Measurements from ENCODE around the gene GADD45GIP1. TPM values are rescaled to one million over a fixed set of nuclear protein-coding genes. Genes with fewer than 3 reads are reported as not detected.

The GADD45GIP1 gene
- total RNA-seq, 2 donors from 2014 or later = 16.1 to 41.9 TPM

DNA sequence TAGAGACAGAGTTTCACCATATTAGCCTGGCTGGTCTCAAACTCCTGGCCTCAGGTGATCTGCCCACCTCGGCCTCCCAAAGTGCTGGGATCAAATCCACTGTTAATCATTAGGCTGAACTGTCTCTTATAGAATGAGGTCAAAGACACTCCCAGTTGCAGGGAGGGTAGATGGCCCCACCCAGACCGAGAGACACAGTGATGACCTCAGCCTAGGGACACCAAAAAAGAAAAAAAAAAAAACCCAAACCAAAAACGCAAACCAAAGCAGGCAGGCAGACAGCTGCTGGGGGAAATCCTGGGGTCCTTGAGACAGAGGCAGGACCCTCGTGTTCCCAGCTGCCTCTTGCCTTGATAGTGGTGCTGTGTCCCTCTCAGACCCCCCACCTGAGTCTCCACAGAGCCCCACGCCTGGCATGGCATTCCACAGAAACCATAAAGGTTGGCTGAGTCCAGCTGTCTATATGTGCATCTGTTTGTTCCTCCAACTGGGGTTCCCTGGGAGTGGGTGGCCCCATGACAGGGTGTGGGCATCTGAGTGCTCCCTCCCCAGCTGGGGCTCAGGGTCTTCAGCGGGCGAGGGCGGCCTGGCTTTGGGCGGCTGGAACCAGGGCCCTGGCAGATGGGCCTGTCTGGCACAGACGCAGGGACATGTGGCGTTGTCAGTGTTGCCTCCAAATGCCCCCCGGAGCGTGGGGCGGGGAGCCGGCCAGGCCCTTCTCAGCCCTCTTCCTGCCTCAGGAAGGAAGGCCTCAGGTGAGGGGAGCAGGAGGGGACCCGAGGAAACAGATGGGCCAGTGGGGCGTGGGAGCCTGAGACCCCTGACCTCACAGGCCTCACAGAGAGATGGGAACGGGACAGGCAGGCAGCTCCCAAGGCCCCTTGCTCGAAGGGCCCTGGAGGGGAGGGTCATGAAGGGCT, 17.5 kb upstream of the GADD45GIP1 start:
- Histone ChIP-seq H3K27ac (no peak overlapping the region), H3K4me1 (no peaks in the 10 kb centered on the region), H3K27me3 (no peaks in the 10 kb centered on the region), H3K36me3 (no peaks in the 10 kb centered on the region), H3K4me3 (no peak overlapping the region), H3K9ac (ENCODE audit: low read depth in 2 of 2, low read length in 2 of 2) (no peak overlapping the region), H3K9me3 (no peaks in the 10 kb centered on the region)
- intact Hi-C loops (cut with DNase I) = loop anchor here (5.0 kb wide), 1 partner anchor 288 kb away; no protein-coding TSS in a partner anchor
- DNase-seq = no peak
- TF ChIP-seq, protein P1, sequence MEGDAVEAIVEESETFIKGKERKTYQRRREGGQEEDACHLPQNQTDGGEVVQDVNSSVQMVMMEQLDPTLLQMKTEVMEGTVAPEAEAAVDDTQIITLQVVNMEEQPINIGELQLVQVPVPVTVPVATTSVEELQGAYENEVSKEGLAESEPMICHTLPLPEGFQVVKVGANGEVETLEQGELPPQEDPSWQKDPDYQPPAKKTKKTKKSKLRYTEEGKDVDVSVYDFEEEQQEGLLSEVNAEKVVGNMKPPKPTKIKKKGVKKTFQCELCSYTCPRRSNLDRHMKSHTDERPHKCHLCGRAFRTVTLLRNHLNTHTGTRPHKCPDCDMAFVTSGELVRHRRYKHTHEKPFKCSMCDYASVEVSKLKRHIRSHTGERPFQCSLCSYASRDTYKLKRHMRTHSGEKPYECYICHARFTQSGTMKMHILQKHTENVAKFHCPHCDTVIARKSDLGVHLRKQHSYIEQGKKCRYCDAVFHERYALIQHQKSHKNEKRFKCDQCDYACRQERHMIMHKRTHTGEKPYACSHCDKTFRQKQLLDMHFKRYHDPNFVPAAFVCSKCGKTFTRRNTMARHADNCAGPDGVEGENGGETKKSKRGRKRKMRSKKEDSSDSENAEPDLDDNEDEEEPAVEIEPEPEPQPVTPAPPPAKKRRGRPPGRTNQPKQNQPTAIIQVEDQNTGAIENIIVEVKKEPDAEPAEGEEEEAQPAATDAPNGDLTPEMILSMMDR (IDR thresholded peaks at IDR 0.05) = no peak

GRCh38 chr19:12973236-12973635, 16.2 kb upstream of the GADD45GIP1 start:
- Histone ChIP-seq H3K27ac (no peak overlapping the region), H3K9ac (ENCODE audit: low read depth in 2 of 2, low read length in 2 of 2) (no peak overlapping the region), H3K36me3 (no peaks in the 10 kb centered on the region), H3K4me3 (no peak overlapping the region), H3K9me3 (no peaks in the 10 kb centered on the region), H3K4me1 (no peaks in the 10 kb centered on the region), H3K27me3 (no peaks in the 10 kb centered on the region)
- intact Hi-C loops (cut with DNase I) = no loop called here
- TF ChIP-seq, protein P1 (IDR thresholded peaks at IDR 0.05) = no peak
- no peak for DNase-seq

DNA sequence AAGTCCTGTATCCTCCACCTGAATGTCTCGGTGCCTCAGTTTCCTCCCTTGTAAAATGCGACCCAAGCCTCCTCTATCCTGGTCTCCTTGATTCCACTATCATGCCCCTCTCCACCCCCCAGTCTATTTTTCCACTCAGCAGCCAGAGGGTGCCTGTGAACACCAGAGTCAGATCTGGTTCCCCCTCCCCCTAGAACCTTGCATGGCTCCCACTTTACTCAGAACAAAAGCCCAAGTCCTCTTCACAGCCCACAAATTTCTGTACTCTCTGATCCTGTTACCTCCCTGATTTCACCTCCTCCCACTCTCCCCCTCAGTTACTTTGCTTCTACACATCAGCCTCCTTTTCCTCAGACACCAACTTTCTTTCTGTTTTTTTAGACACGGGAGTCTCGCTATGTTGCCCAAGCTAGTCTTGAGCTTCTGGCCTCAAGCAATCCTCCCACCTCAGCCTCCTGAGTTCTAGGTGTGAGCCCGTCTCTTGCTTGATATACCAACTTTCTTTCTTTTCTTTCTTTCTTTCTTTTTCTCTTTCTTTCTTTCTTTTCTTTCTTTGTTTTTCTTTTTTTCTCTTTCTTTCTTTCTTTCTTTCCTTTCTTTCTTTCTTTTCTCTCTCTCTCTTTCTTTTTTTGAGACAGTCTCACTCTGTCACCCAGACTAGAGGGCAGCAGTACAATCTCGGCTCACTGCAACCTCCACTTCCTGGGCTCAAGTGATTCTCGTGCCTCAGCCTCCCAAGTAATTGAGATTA, 13.2 kb upstream of the GADD45GIP1 start:
- Histone ChIP-seq H3K4me1 (peaks cover 3% of the 10 kb centered on the region), H3K4me3 (no peak overlapping the region), H3K9me3 (no peaks in the 10 kb centered on the region), H3K9ac (ENCODE audit: low read depth in 2 of 2, low read length in 2 of 2) (no peak overlapping the region), H3K27me3 (no peaks in the 10 kb centered on the region), H3K27ac (no peak overlapping the region), H3K36me3 (no peaks in the 10 kb centered on the region)
- no peak for DNase-seq
- TF ChIP-seq, protein P1 (IDR thresholded peaks at IDR 0.05) = no peak
- intact Hi-C loops (cut with DNase I) = no loop called here

GRCh38 chr19:12969292-12969988, 12.4 kb upstream of the GADD45GIP1 start, which contains the start of gene DAND5:
Gene DAND5 (plus strand): TSS chr19:12969576. CDS start chr19:12969661, 85 bp downstream.
- intact Hi-C loops (cut with DNase I) = no loop called here
- H3K9ac ChIP-seq (ENCODE audit: low read depth in 2 of 2, low read length in 2 of 2) = no peak within 1 kb of the TSS
- DNase-seq = no peak
- H3K4me3 ChIP-seq = no peak within 1 kb of the TSS
- H3K27ac ChIP-seq = no peak within 1 kb of the TSS
- TF ChIP-seq, protein P1 (IDR thresholded peaks at IDR 0.05) = no peak
- H3K27me3 ChIP-seq = no peaks in the 10 kb centered on the region
- H3K36me3 ChIP-seq = no peaks in the 10 kb centered on the region
- no peaks in the 10 kb centered on the region for H3K9me3 ChIP-seq
- H3K4me1 ChIP-seq = peaks cover 3% of the 10 kb centered on the region

DNA sequence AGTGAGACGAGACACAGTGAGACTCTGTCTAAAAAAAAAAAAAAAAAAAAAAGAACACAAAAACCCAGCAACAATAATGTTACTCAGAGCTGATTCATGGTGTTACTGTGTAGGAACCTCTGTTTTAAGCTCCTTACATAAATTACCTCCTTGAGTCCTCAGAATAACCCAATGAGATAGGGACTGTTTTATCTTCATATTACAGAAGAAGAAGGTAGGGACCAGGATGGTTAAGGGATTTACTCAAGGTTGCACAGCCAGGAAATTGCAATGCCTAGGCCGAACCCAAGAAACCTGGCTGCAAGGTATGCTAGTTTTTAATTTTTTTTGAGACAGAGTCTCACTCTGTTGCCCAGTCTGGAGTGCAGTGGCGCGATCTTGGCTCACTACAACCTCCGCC, 10.9 kb upstream of the GADD45GIP1 start:
- H3K36me3 ChIP-seq = no peaks in the 10 kb centered on the region
- no peak overlapping the region for H3K9ac ChIP-seq (ENCODE audit: low read depth in 2 of 2, low read length in 2 of 2)
- no peak overlapping the region for H3K27ac ChIP-seq
- H3K4me3 ChIP-seq = no peak overlapping the region
- no peaks in the 10 kb centered on the region for H3K27me3 ChIP-seq
- TF ChIP-seq, protein P1 (IDR thresholded peaks at IDR 0.05) = no peak
- DNase-seq = no peak
- peaks cover 3% of the 10 kb centered on the region for H3K4me1 ChIP-seq
- no peaks in the 10 kb centered on the region for H3K9me3 ChIP-seq
- intact Hi-C loops (cut with DNase I) = no loop called here

All from colonic mucosa (tissue), 4 donors.